ENCODE measurements around the gene MAGI1.

- TF ChIP-seq POLR2A (IDR thresholded peaks at IDR 0.05; ENCODE audit: borderline replicate concordance, extremely low read depth, insufficient read depth, insufficient read length) = no peak
- TF ChIP-seq FOSL1 (IDR thresholded peaks at IDR 0.05; ENCODE audit: low read depth) = no peak
- no peak for TF ChIP-seq CTCF (IDR thresholded peaks at IDR 0.05 in 2 of 3, conservative IDR thresholded peaks at IDR 0.05 in 1 of 3; ENCODE audit: borderline replicate concordance in 1 of 3, insufficient read depth in 1 of 3, low read depth in 2 of 3, low read length in 2 of 3)
- no peak for TF ChIP-seq EZH2 (IDR thresholded peaks at IDR 0.05)
- no peak for TF ChIP-seq REST (IDR thresholded peaks at IDR 0.05; ENCODE audit: low read depth)
- TF ChIP-seq CEBPB (IDR thresholded peaks at IDR 0.05; ENCODE audit: low read depth) = no peak
- TF ChIP-seq EZH2phosphoT487 (IDR thresholded peaks at IDR 0.05; ENCODE audit: borderline replicate concordance) = no peak
- no peak for TF ChIP-seq RAD21 (IDR thresholded peaks at IDR 0.05; ENCODE audit: low read depth)
- no peak for TF ChIP-seq SRF (IDR thresholded peaks at IDR 0.05; ENCODE audit: low read depth)
These were observed 255.6 kb downstream of the MAGI1 start for GRCh38 chr3:65783117-65783516.
